Uterus (tissue), 4 donors: ENCODE data around the gene SLC39A2. TPM values are rescaled to one million over a fixed set of nuclear protein-coding genes. Genes with fewer than 3 reads are reported as not detected.

Experiments used
- DNase-seq, 2 donors: peaks; one replicate each; pipeline ENCODE4 v3.0.0-alpha.2; 2019 to 2020
- H3K27ac ChIP-seq, 2 donors: fragments of 200-600 bp; sonication (generic); 1 replicate in 1 of 2; 2 replicates in 1 of 2; pipeline ENCODE4 v1.5.1; 2016 to 2018
- H3K27me3 ChIP-seq, 2 donors: fragments of 200-600 bp; sonication (generic); one replicate each; pipeline ENCODE4 v1.5.1; 2018 to 2019; ENCODE audit warnings: control low read depth in 1 of 2
- H3K36me3 ChIP-seq, 2 donors: fragments of 200-600 bp; sonication (generic); one replicate each; pipeline ENCODE4 v1.5.1; 2019; ENCODE audit warnings: control low read depth in 1 of 2
- H3K4me1 ChIP-seq, 2 donors: fragments of 200-600 bp; sonication (generic); one replicate each; pipeline ENCODE4 v1.5.1; 2018 to 2019; ENCODE audit warnings: control low read depth in 1 of 2
- H3K4me3 ChIP-seq, 2 donors: fragments of 200-600 bp; sonication (generic); 1 replicate in 1 of 2; 2 replicates in 1 of 2; pipeline ENCODE4 v1.5.1; 2018 to 2019; ENCODE audit warnings: mild to moderate bottlenecking in 1 of 2
- H3K9me3 ChIP-seq, 2 donors: fragments of 200-600 bp; sonication (generic); one replicate each; pipeline ENCODE4 v1.5.1; 2019; ENCODE audit warnings: control low read depth in 1 of 2
- POLR2A ChIP-seq, 2 donors: fragments of 450-650 bp; IDR thresholded peaks; one replicate each; pipeline ENCODE4 v1.6.1; 2016; ENCODE audit warnings: antibody characterized with exemption in 2 of 2, mild to moderate bottlenecking in 1 of 2, moderate library complexity in 1 of 2
- intact Hi-C: fragments of 100-400 bp; cut with DNase I; formaldehyde crosslinking; loops from one replicate; pipeline ENCODE4 v1.15.1; 2023; ENCODE audit warnings: low total_unique reads
- total RNA-seq, 4 donors: library from RNA; depleted of rRNA in 3 of 4; stranded (reverse); fragments of >200 nt in 3 of 4; gene quantifications; one replicate each; pipeline versions ENCODE4 v1.1.0 to v1.2.4, GENCODE V29; 2014 to 2023
- TF ChIP-seq, protein P1 (sequence below), 4 experiments: fragments of 200-600 bp in 2 of 4; fragments of 450-650 bp in 2 of 4; sonication (generic) in 2 of 4; IDR thresholded peaks; one replicate each; pipeline ENCODE4 v1.5.1; 2016 to 2019; ENCODE audit warnings: antibody characterized with exemption in 4 of 4, mild to moderate bottlenecking in 2 of 4, moderate library complexity in 1 of 4
- donor health status: DM: yes; HTN: yes; CAD: no.

SLC39A2 gene
- total RNA-seq, 4 donors from 2014 or later = 0.52 to 0.97 TPM; not detected in 2

DNA sequence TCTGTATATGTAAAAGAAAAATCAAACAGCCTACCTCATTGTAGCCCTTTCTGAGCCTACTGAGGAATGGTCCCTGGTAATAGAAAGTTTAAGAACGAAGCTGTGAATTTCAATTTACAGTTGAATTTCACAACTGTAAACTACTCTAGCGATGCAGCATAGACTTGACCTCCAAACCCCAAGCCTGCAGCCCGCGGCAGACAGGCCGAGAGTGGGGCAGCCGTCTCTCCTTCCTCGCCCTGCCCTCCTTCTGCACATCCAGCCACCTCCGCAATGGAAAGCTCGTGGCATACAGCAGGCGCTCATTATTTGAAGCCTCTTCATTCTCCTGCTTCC lies 28.5 kb upstream of the SLC39A2 start:
- H3K4me3 ChIP-seq = peak overlapping the region; percentile 52
- DNase-seq = no peak
- TF ChIP-seq, protein P1, sequence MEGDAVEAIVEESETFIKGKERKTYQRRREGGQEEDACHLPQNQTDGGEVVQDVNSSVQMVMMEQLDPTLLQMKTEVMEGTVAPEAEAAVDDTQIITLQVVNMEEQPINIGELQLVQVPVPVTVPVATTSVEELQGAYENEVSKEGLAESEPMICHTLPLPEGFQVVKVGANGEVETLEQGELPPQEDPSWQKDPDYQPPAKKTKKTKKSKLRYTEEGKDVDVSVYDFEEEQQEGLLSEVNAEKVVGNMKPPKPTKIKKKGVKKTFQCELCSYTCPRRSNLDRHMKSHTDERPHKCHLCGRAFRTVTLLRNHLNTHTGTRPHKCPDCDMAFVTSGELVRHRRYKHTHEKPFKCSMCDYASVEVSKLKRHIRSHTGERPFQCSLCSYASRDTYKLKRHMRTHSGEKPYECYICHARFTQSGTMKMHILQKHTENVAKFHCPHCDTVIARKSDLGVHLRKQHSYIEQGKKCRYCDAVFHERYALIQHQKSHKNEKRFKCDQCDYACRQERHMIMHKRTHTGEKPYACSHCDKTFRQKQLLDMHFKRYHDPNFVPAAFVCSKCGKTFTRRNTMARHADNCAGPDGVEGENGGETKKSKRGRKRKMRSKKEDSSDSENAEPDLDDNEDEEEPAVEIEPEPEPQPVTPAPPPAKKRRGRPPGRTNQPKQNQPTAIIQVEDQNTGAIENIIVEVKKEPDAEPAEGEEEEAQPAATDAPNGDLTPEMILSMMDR (IDR thresholded peaks at IDR 0.05) = no peak
- no peak for TF ChIP-seq POLR2A (IDR thresholded peaks at IDR 0.05)
- H3K27me3 ChIP-seq = no peaks in the 10 kb centered on the region
- H3K9me3 ChIP-seq = no peaks in the 10 kb centered on the region
- H3K4me1 ChIP-seq = no peaks in the 10 kb centered on the region
- intact Hi-C loops = no loop called here
- H3K36me3 ChIP-seq = no peaks in the 10 kb centered on the region
- peak overlapping the region; percentile 85 to 92 for H3K27ac ChIP-seq

DNA sequence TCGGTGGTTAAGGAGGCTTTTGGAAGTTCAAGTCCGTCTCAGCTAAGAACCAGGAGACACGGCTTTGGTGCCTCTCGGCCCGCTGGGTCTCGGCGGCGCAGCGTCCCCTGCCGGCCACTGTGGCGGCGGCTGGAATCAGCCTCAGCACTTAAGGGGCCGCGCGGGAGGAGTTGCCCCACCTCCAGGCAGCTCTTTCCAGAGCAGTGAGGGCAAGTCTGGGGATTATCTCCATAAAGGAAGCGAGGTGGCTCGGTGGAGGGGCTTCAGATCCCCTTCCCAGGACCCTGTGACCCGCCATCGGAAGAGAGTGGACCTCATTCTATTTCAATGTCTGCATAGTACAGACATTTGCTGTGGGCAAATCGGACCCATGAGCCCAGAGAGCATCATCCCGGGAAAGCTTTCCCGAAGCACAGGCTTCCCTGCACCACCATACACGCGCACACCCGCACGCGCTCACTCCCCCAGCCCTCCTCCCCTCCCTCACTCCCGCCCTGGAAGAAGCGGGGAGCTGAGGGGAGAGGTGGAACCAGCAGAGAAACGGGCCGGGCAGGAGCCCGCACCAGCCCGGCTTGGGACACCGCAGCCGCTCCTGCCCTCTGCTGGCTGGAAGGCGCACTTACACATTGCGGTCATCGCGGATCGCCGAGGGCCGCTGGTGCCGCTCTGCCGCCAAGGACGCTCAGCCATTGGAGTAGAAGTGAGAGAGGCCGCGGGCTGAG lies 27.9 kb upstream of the SLC39A2 start:
- DNase-seq = peak; percentile 82 to 87
- Histone ChIP-seq H3K9me3 (no peaks in the 10 kb centered on the region), H3K4me1 (no peaks in the 10 kb centered on the region), H3K4me3 (peak overlapping the region; percentile 52), H3K27ac (peak overlapping the region; percentile 85 to 92), H3K36me3 (no peaks in the 10 kb centered on the region), H3K27me3 (no peaks in the 10 kb centered on the region)
- TF ChIP-seq, protein P1 (IDR thresholded peaks at IDR 0.05) = peak; percentile 68 to 97 (median 92)
- peak; percentile 5 to 21 for TF ChIP-seq POLR2A (IDR thresholded peaks at IDR 0.05)
- intact Hi-C loops = no loop called here

DNA sequence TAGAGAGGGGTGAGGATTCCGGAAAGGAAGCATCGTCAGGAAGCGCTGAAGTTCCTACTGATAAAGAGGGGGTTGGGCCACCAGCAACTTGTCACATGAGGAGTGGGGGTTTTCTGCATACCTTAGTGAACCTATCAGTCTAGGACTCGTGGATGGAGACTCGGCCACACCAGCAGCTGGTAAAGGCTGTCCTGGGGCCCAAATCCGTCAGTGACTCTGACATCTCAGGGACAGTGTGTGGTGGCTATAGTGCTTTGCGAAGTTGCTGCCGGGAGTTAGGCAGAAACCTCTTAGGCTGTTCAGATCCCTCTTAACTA lies 27.4 kb upstream of the SLC39A2 start:
- Histone ChIP-seq H3K4me1 (no peaks in the 10 kb centered on the region), H3K27ac (peak overlapping the region; percentile 85 to 92), H3K4me3 (peak overlapping the region in 1 of 2 donors; percentile 52), H3K27me3 (no peaks in the 10 kb centered on the region), H3K36me3 (no peaks in the 10 kb centered on the region), H3K9me3 (no peaks in the 10 kb centered on the region)
- intact Hi-C loops = no loop called here
- TF ChIP-seq, protein P1 (IDR thresholded peaks at IDR 0.05) = no peak
- peak in 1 of 2 donors; percentile 6 for TF ChIP-seq POLR2A (IDR thresholded peaks at IDR 0.05)
- DNase-seq = no peak

DNA sequence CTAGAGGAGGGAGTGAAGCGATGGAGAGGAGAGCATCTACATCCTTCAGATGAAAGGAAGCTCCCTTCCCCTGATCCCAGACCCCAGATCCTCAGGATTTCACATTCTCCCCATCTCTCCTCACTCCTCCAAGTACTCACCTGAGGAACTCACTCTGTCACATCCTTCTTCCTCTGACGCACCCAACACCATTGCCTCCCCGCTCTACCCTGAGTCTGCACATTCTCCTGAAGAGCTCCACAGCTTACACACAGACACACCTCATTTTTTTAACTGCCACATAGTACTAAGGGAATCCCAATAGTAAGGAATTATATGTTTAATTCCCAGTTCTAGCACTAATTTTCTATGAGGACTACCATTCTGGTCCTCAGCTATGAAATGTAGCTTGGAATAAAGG lies 25.6 kb upstream of the SLC39A2 start:
- Histone ChIP-seq H3K27me3 (no peaks in the 10 kb centered on the region), H3K27ac (no peak overlapping the region), H3K36me3 (no peaks in the 10 kb centered on the region), H3K9me3 (no peaks in the 10 kb centered on the region), H3K4me3 (no peak overlapping the region), H3K4me1 (no peaks in the 10 kb centered on the region)
- no peak for DNase-seq
- TF ChIP-seq, protein P1 (IDR thresholded peaks at IDR 0.05) = no peak
- intact Hi-C loops = no loop called here

DNA sequence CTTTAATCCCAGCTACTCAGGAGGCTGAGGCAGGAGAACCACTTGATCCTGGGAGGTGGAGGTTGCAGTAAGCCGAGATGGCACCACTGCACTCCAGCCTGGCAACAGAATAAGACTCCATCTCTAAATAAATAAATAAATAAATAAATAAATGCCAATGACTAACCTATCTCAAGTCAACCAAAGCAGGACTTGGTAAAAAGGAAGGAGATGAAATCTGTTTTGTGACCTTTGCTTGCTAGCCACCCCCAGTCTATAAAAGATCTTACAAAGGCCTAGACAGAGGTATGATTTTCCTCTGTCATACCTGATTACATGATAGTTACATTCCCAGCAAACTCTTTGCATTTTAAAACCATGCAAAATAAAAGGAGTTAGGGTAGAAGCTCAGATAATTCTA lies 22.8 kb upstream of the SLC39A2 start:
- no peak for DNase-seq
- Histone ChIP-seq H3K27ac (no peak overlapping the region), H3K27me3 (no peaks in the 10 kb centered on the region), H3K4me3 (no peak overlapping the region), H3K36me3 (no peaks in the 10 kb centered on the region), H3K9me3 (no peaks in the 10 kb centered on the region), H3K4me1 (no peaks in the 10 kb centered on the region)
- no peak for TF ChIP-seq POLR2A (IDR thresholded peaks at IDR 0.05)
- TF ChIP-seq, protein P1 (IDR thresholded peaks at IDR 0.05) = no peak
- intact Hi-C loops = no loop called here
